ENCODE results near the gene JARID2.

DNA sequence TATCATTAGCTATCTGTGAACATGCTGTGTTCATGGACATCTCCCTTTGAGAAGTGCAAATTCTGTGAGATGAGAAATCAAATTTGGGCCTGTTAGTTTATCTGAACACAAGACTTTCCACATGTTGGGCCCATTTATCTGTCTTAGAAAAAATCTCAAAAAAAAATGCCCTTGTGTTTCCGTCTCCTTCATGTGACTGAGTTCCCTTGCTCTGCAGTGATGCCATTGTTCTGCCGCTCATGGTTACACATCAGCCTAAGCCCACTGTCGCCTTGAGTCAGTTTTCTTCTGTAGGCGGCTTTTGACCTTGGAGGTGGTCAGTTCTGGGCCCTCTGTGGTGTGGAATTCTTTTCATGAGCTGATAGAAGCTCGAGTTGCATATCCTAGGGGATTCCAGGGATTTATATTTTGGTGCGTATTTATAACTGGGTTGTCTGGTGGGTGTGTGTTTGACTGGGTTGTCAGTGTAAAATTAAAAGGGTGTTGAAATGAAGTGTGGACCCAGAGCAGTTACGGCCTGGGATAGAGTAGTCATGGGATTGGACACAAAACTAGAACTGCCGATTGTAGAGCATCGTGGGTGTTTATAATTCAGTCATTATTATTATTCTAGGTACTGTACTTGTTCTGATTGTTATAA lies 156.7 kb downstream of the JARID2 start:
- TF ChIP-seq CTCF (IDR thresholded peaks at IDR 0.05) (no peak), POLR2A (IDR thresholded peaks at IDR 0.05) (no peak)

All from Peyer's patch (tissue), 4 donors.